Measurements from ENCODE around the gene PCDHGC5. TPM values are rescaled to one million over a fixed set of nuclear protein-coding genes. Genes with fewer than 3 reads are reported as not detected.

The PCDHGC5 gene
- total and polyA plus RNA-seq, 2 donors (not counting 3 experiments of a cell fraction or from before 2014, with no cell fraction given) = 0.21 to 1.2 TPM

- dilution Hi-C loops (cut with MboI; ENCODE audit: extremely low pct_ligation_motif_present, low sequenced_read_pairs) = no loop called here
- Histone ChIP-seq H3K36me3 (ENCODE audit: control insufficient read depth in 2 of 2, extremely low read depth in 1 of 2, insufficient read depth in 2 of 2, low read length in 2 of 2) (no peaks in the 10 kb centered on the region), H4K20me1 (replicated peaks; ENCODE audit: control insufficient read depth, extremely low read depth, insufficient read depth, low read length) (no peaks in the 10 kb centered on the region), H3K9ac (replicated peaks; ENCODE audit: extremely low read depth, insufficient read depth, low read length) (no peak overlapping the region), H3K79me2 (ENCODE audit: control insufficient read depth, insufficient read depth, low read length) (no peaks in the 10 kb centered on the region), H2AFZ (ENCODE audit: low read depth, low read length) (no peak overlapping the region), H3K4me3 (replicated peaks in 1 of 3; ENCODE audit: insufficient read depth in 1 of 3, low read depth in 1 of 3, low read length in 3 of 3) (no peak overlapping the region), H3K27ac (ENCODE audit: insufficient read depth, low read depth, low read length) (no peak overlapping the region), H3K9me1 (replicated peaks; ENCODE audit: control insufficient read depth, extremely low read depth, insufficient read depth, low read length) (no peaks in the 10 kb centered on the region), H3K4me1 (ENCODE audit: control insufficient read depth, extremely low read depth, insufficient read depth, low read length) (no peaks in the 10 kb centered on the region), H3K4me2 (ENCODE audit: insufficient read depth, low read length) (no peak overlapping the region), H3K27me3 (ENCODE audit: control insufficient read depth in 2 of 2, insufficient read depth in 2 of 2, low read length in 2 of 2) (peaks cover 0 to 4% of the 10 kb centered on the region in 2 experiments), H3K9me3 (replicated peaks; ENCODE audit: control insufficient read depth, insufficient read depth, low read length) (no peaks in the 10 kb centered on the region)
- ChIA-PET CTCF (interaction anchor here (2.6 kb wide), 1 partner anchor 10 kb away, joined by 16 read pairs; the partner anchor contains the start of gene PCDHGA12), POLR2A (no interaction called here)
- no peak for DNase-seq (ENCODE audit: low read depth, low spot score)
- FAIRE-seq = no peak
- no TSS peak for BruUV-seq (replicated peaks)
- TF ChIP-seq EZH2 (IDR thresholded peaks at IDR 0.05; ENCODE audit: borderline replicate concordance, low read depth, low read length, severe bottlenecking) (no peak), CTCF (IDR thresholded peaks at IDR 0.05; ENCODE audit: extremely low read depth in 1 of 2, insufficient read depth in 1 of 2, low read depth in 1 of 2, low read length in 2 of 2) (no peak), MYC (IDR thresholded peaks at IDR 0.05; ENCODE audit: low read depth, low read length) (no peak), JUN (IDR thresholded peaks at IDR 0.05; ENCODE audit: borderline replicate concordance, insufficient read depth, insufficient read length, low read depth) (no peak), MAX (IDR thresholded peaks at IDR 0.05; ENCODE audit: insufficient read depth, insufficient read length) (no peak)
- intact Hi-C loops (cut with micrococcal nuclease) = no loop called here
These were observed 48.5 kb upstream of the PCDHGC5 start for GRCh38 chr5:141440341-141440740.
